K562 (cell line): ENCODE measurements around the gene ZNF816. TPM values are rescaled to one million over a fixed set of nuclear protein-coding genes. Genes with fewer than 3 reads are reported as not detected.

ENCODE experiments used
- ATF1 ChIP-seq, 2 experiments: fragments of 450-650 bp in 1 of 2; IDR thresholded peaks; 2 replicates each; pipeline ENCODE4 v1.6.1; 2016; ENCODE audit warnings: missing compliant biosample characterization in 1 of 2, missing genetic modification characterization in 1 of 2
- BHLHE40 ChIP-seq: IDR thresholded peaks from 2 replicates; pipeline ENCODE4 v1.6.1; 2011; ENCODE audit warnings: low read length, improper control_type of control experiment
- CBX5 ChIP-seq: IDR thresholded peaks from 2 replicates; pipeline ENCODE4 v1.6.1; 2014; ENCODE audit warnings: low read depth, borderline replicate concordance
- E2F6 ChIP-seq, 2 experiments: IDR thresholded peaks; 2 replicates each; pipeline ENCODE4 v1.6.1; 2011; ENCODE audit warnings: borderline replicate concordance in 1 of 2, control low read depth in 1 of 2, low read depth in 1 of 2, low read length in 1 of 2, mild to moderate bottlenecking in 1 of 2, mixed read lengths in 1 of 2, moderate library complexity in 1 of 2; ENCODE audit not compliant: insufficient read depth in 1 of 2, insufficient read length in 1 of 2, poor library complexity in 1 of 2, severe bottlenecking in 1 of 2; ENCODE audit errors: extremely low read depth in 1 of 2
- EGR1 ChIP-seq: fragments of 450-650 bp; conservative IDR thresholded peaks from 2 replicates; pipeline ENCODE4 v1.6.1; 2017; ENCODE audit warnings: mild to moderate bottlenecking
- FOXM1 ChIP-seq, 2 experiments: fragments of 450-650 bp in 1 of 2; sonication (generic) in 1 of 2; formaldehyde crosslinking in 1 of 2; IDR thresholded peaks; 2 replicates each; pipeline versions ENCODE4 v1.6.1 to v1.9.0; 2017 to 2022; ENCODE audit warnings: low read depth in 2 of 2, mild to moderate bottlenecking in 2 of 2, missing genetic modification reagents in 1 of 2, moderate library complexity in 1 of 2
- GATAD2A ChIP-seq: fragments of 450-650 bp; IDR thresholded peaks from 2 replicates; pipeline ENCODE4 v1.6.1; 2017
- KDM1A ChIP-seq, 2 experiments: fragments of 450-650 bp; IDR thresholded peaks; 2 replicates each; pipeline ENCODE4 v1.6.1; 2016; ENCODE audit warnings: mild to moderate bottlenecking in 2 of 2
- KDM5B ChIP-seq: fragments of 200-600 bp; sonication (generic); IDR thresholded peaks from 2 replicates; pipeline ENCODE4 v1.6.1; 2012; ENCODE audit warnings: low read depth, mild to moderate bottlenecking, moderate library complexity, low read length, control low read depth, inconsistent platforms; ENCODE audit not compliant: insufficient replicate concordance
- KLF1 ChIP-seq: fragments of 450-650 bp; IDR thresholded peaks from 2 replicates; pipeline ENCODE4 v1.6.1; 2016; ENCODE audit warnings: missing genetic modification characterization, missing compliant biosample characterization
- MIER1 ChIP-seq: fragments of 450-650 bp; IDR thresholded peaks from 2 replicates; pipeline ENCODE4 v1.6.1; 2016; ENCODE audit warnings: antibody characterized with exemption, mild to moderate bottlenecking, low read depth
- MTA3 ChIP-seq: fragments of 450-650 bp; formaldehyde crosslinking; IDR thresholded peaks from 2 replicates; pipeline ENCODE4 v1.6.1; 2017; ENCODE audit warnings: mild to moderate bottlenecking, borderline replicate concordance
- PRDM10 ChIP-seq: fragments of 450-650 bp; IDR thresholded peaks from 2 replicates; pipeline ENCODE4 v1.6.1; 2018; ENCODE audit not compliant: partially characterized antibody
- SMAD3 ChIP-seq: fragments of 450-650 bp; formaldehyde crosslinking; conservative IDR thresholded peaks from 2 replicates; pipeline ENCODE4 v1.4.0; 2020; ENCODE audit warnings: mild to moderate bottlenecking
- SUPT5H ChIP-seq: fragments of 450-650 bp; IDR thresholded peaks from 2 replicates; pipeline ENCODE4 v1.6.1; 2016
- TAF1 ChIP-seq: IDR thresholded peaks from 2 replicates; pipeline ENCODE4 v1.6.1; 2011; ENCODE audit warnings: mild to moderate bottlenecking, low read length, moderate library complexity; ENCODE audit not compliant: insufficient read depth, control insufficient read depth, severe bottlenecking; ENCODE audit errors: extremely low read depth
- TAF7 ChIP-seq: fragments of 450-650 bp; IDR thresholded peaks from 2 replicates; pipeline ENCODE4 v1.6.1; 2016; ENCODE audit warnings: missing genetic modification characterization, missing compliant biosample characterization
- TEAD1 ChIP-seq, 2 experiments: fragments of 450-650 bp in 1 of 2; sonication (generic) in 1 of 2; formaldehyde crosslinking; IDR thresholded peaks; 2 replicates each; pipeline versions ENCODE4 v1.4.0 to v1.8.0; 2020 to 2022; ENCODE audit warnings: mild to moderate bottlenecking in 2 of 2, missing genetic modification reagents in 1 of 2
- THAP7 ChIP-seq: fragments of 250-450 bp; sonication (Bioruptor Pico); IDR thresholded peaks from 2 replicates; pipeline ENCODE4 v1.5.0; 2021
- YBX1 ChIP-seq: fragments of 450-650 bp; IDR thresholded peaks from 2 replicates; pipeline ENCODE4 v1.7.1; 2016; ENCODE audit warnings: mild to moderate bottlenecking
- ZBTB1 ChIP-seq: sonication (generic); formaldehyde crosslinking; IDR thresholded peaks from 2 replicates; pipeline ENCODE4 v1.8.1; 2023; ENCODE audit warnings: missing genetic modification reagents, low read depth, mild to moderate bottlenecking, borderline replicate concordance
- polyA plus RNA-seq, 8 experiments: library from polyadenylated mRNA; depleted of rRNA in 4 of 8; stranded (reverse) in 5 of 8; unstranded in 3 of 8; fragments of >200 nt; fragmentation: Nextera tagmentation in 2 of 8; fragmentation: Illumina TruSeq in 1 of 8; extraction: Ambion mirVana in 2 of 8; extraction: Trizol in 1 of 8; gene quantifications; 2 replicates each; pipeline versions ENCODE4 v1.2.1 to v1.2.3, GENCODE V29; 2011 to 2014; ENCODE audit warnings: inconsistent platforms in 1 of 8, missing spikeins in 1 of 8
- total RNA-seq, 7 experiments: library from RNA; depleted of rRNA in 6 of 7; stranded (reverse); fragments of >200 nt in 6 of 7; fragmentation: Illumina TruSeq in 2 of 7; extraction: Trizol in 2 of 7; gene quantifications; 2 replicates each; pipeline versions ENCODE4 v1.2.1 to v1.2.3, GENCODE V29; 2011 to 2021; ENCODE audit warnings: low replicate concordance in 1 of 7

Gene ZNF816
- total and polyA plus RNA-seq, 9 of the 15 experiments (the other 6 are each of a cell fraction or from before 2014, with no cell fraction given): 8.6 to 23.4 (median 13.0) TPM

GRCh38 chr19:52922841-52923777 is 39.6 kb downstream of the ZNF816 start, which contains the start of gene ZNF888 (continued):
- TF ChIP-seq PRDM10: peak; percentile 2
- 0 out of 2 replicates have a peak, but pooled peaks have one; percentile 41 for TF ChIP-seq ZBTB1 (CRISPR knock-in tag)
- TF ChIP-seq FOXM1 (IDR thresholded peaks at IDR 0.05; ENCODE audit: low read depth): peak; percentile 77; the same call in 1 of the 2 replicates
- peak; percentile 65; the same call in 1 of the 2 replicates for TF ChIP-seq FOXM1 (CRISPR knock-in tag; IDR thresholded peaks at IDR 0.05; ENCODE audit: low read depth)
- TF ChIP-seq ATF1 (CRISPR knock-in tag; IDR thresholded peaks at IDR 0.05): no peak
- TF ChIP-seq ATF1 (tag; IDR thresholded peaks at IDR 0.05): peak; percentile 63
- 0 out of 2 replicates have a peak, but pooled peaks have one; percentile 42 for TF ChIP-seq TAF7 (tag)
- no peak for TF ChIP-seq CBX5
- peak; percentile 88 for TF ChIP-seq EGR1
- TF ChIP-seq YBX1: no peak
- no peak for TF ChIP-seq SMAD3 (CRISPR knock-in tag)
- TF ChIP-seq BHLHE40: 0 out of 2 replicates have a peak, but pooled peaks have one; percentile 11
- peak; percentile 92 for TF ChIP-seq SUPT5H
- peak in 1 of 2 experiments; percentile 14 for TF ChIP-seq E2F6 (IDR thresholded peaks at IDR 0.05; ENCODE audit: borderline replicate concordance in 1 of 2, extremely low read depth in 1 of 2, insufficient read depth in 1 of 2, insufficient read length in 1 of 2, low read depth in 1 of 2, low read length in 1 of 2, poor library complexity in 1 of 2, severe bottlenecking in 1 of 2)
- 0 out of 2 replicates have a peak, but pooled peaks have one; percentile 63 for TF ChIP-seq MTA3
- TF ChIP-seq TEAD1 (CRISPR knock-in tag; IDR thresholded peaks at IDR 0.05): no peak
- TF ChIP-seq MIER1: no peak
- TF ChIP-seq THAP7: no peak
- TF ChIP-seq KDM5B: peak; percentile 65
- TF ChIP-seq KDM1A (IDR thresholded peaks at IDR 0.05): no peak
- TF ChIP-seq KLF1: no peak
- TF ChIP-seq GATAD2A: no peak
- TF ChIP-seq TAF1: peak; percentile 87
